HCT116 (cell line): ENCODE results near the gene MYOG. TPM values are rescaled to one million over a fixed set of nuclear protein-coding genes. Genes with fewer than 3 reads are reported as not detected.

Experiments
- ATAC-seq: fragments of 200-7000 bp; cut with Tn5 transposase; 2 replicates; pipeline ENCODE4 v1.9.1; 2020; ENCODE audit warnings: mild to moderate bottlenecking, moderate library complexity
- BruUV-seq: library from RNA; stranded (reverse); fragments of 400-500 nt; replicated peaks from 2 replicates; lab custom pipeline; 2021; lab: Mats Ljungman, UMichigan
- CTCF ChIA-PET: fragments of 300-600 bp; sonication (Branson Sonifier 250); formaldehyde crosslinking; loops from one replicate; lab custom pipeline; 2021; ENCODE audit warnings: antibody characterized with exemption; lab: Charles Lee
- POLR2A ChIA-PET: fragments of 300-600, 350-600 bp; sonication (Branson Sonifier 250); formaldehyde crosslinking; loops from one replicate; lab custom pipeline; 2021; ENCODE audit warnings: antibody characterized with exemption; lab: Charles Lee
- RAD21 ChIA-PET, 2 experiments: fragments of 300-600 bp; sonication (Branson Sonifier 250); formaldehyde crosslinking; loops; one replicate each; lab custom pipeline; 2023; ENCODE audit warnings: low total read pairs in 2 of 2; ENCODE audit not compliant: uncharacterized antibody in 2 of 2, unreplicated experiment in 2 of 2, low non-redundant PET in 1 of 2; lab: Charles Lee
- DNase-seq: peaks from one replicate; pipeline ENCODE4 v3.0.0-alpha.2; 2010; ENCODE audit warnings: low read depth, low spot score
- H2AFZ ChIP-seq: fragments of 200-600 bp; shearing (Covaris generic), sonication (generic); 2 replicates; pipeline ENCODE4 v1.6.1; 2017; ENCODE audit warnings: low read depth, mixed run types, mixed read lengths, antibody characterized with exemption, low read length; ENCODE audit not compliant: poor library complexity, severe bottlenecking
- H3K27ac ChIP-seq: 2 replicates; pipeline ENCODE4 v1.5.1; 2012; ENCODE audit warnings: low read depth, low read length
- H3K27me3 ChIP-seq: fragments of 200-600 bp; sonication (generic); 2 replicates; pipeline ENCODE4 v1.6.1; 2016; ENCODE audit warnings: mixed run types, low read length, mixed read lengths; ENCODE audit not compliant: insufficient read depth
- H3K36me3 ChIP-seq, 2 experiments: fragments of 200-500 bp in 1 of 2; fragments of 200-600 bp in 1 of 2; sonication (Bioruptor generic) in 1 of 2; sonication (generic) in 1 of 2; 2 replicates each; pipeline versions ENCODE4 v1.5.1 to v1.6.1; 2014 to 2016; ENCODE audit warnings: low read length in 2 of 2, inconsistent platforms in 1 of 2, mixed read lengths in 1 of 2, mixed run types in 1 of 2; ENCODE audit not compliant: insufficient read depth in 2 of 2, control insufficient read depth in 1 of 2
- H3K4me1 ChIP-seq, 2 experiments: fragments of 200-600 bp in 1 of 2; sonication (generic) in 1 of 2; 2 replicates each; pipeline versions ENCODE4 v1.5.1 to v1.6.1; 2012 to 2017; ENCODE audit warnings: low read length in 2 of 2, inconsistent platforms in 1 of 2, mild to moderate bottlenecking in 1 of 2, mixed read lengths in 1 of 2, mixed run types in 1 of 2, moderate library complexity in 1 of 2; ENCODE audit not compliant: insufficient read depth in 2 of 2, control insufficient read depth in 1 of 2
- H3K4me2 ChIP-seq: fragments of 200-600 bp; sonication (generic); 2 replicates; pipeline ENCODE4 v1.6.1; 2017; ENCODE audit warnings: mixed run types, low read length, mixed read lengths
- H3K4me3 ChIP-seq, 2 experiments: fragments of 200-600 bp in 1 of 2; sonication (generic) in 1 of 2; replicated peaks in 1 of 2; 2 replicates each; pipeline ENCODE4 v1.5.1; 2011 to 2016; ENCODE audit warnings: low read length in 2 of 2, control low read depth in 1 of 2, low read depth in 1 of 2, mild to moderate bottlenecking in 1 of 2, mixed read lengths in 1 of 2, mixed run types in 1 of 2
- H3K79me2 ChIP-seq: fragments of 200-600 bp; sonication (generic); 2 replicates; pipeline ENCODE4 v1.6.1; 2017; ENCODE audit warnings: mild to moderate bottlenecking, mixed run types, low read length, moderate library complexity, mixed read lengths; ENCODE audit not compliant: insufficient read depth
- H3K9ac ChIP-seq: fragments of 200-600 bp; sonication (generic); 2 replicates; pipeline ENCODE4 v1.6.1; 2016; ENCODE audit warnings: low read length, mixed read lengths
- H3K9me2 ChIP-seq: fragments of 200-600 bp; sonication (generic), shearing (Covaris generic); 2 replicates; pipeline ENCODE4 v1.6.1; 2017; ENCODE audit warnings: mixed run types, mild to moderate bottlenecking, moderate library complexity; ENCODE audit not compliant: insufficient read depth
- H3K9me3 ChIP-seq, 2 experiments: fragments of 200-500 bp in 1 of 2; fragments of 200-600 bp in 1 of 2; sonication (Bioruptor generic) in 1 of 2; sonication (generic) in 1 of 2; 2 replicates each; pipeline ENCODE4 v1.6.1; 2014 to 2017; ENCODE audit warnings: low read length in 2 of 2, mixed read lengths in 2 of 2, inconsistent platforms in 1 of 2, low read depth in 1 of 2, mild to moderate bottlenecking in 1 of 2, mixed run types in 1 of 2, moderate library complexity in 1 of 2; ENCODE audit not compliant: control insufficient read depth in 1 of 2, insufficient read depth in 1 of 2
- H4K20me1 ChIP-seq: fragments of 200-600 bp; sonication (generic), shearing (Covaris generic); 2 replicates; pipeline ENCODE4 v1.6.1; 2017; ENCODE audit warnings: mixed run types, mild to moderate bottlenecking, moderate library complexity; ENCODE audit not compliant: insufficient read depth
- CEBPB ChIP-seq: IDR thresholded peaks from 2 replicates; pipeline ENCODE4 v1.6.1; 2012; ENCODE audit warnings: low read depth
- ELF1 ChIP-seq: IDR thresholded peaks from 2 replicates; pipeline ENCODE4 v1.6.1; 2012; ENCODE audit warnings: low read depth, borderline replicate concordance
- FOSL1 ChIP-seq: IDR thresholded peaks from 2 replicates; pipeline ENCODE4 v1.6.1; 2012; ENCODE audit warnings: low read depth
- JUND ChIP-seq: IDR thresholded peaks from 2 replicates; pipeline ENCODE4 v1.6.1; 2012
- SP1 ChIP-seq: IDR thresholded peaks from 2 replicates; pipeline ENCODE4 v1.6.1; 2012; ENCODE audit warnings: low read depth
- intact Hi-C: fragments of 100-400 bp; cut with micrococcal nuclease; formaldehyde crosslinking; loops from 2 replicates; pipeline ENCODE4 v1.10.0; 2022
- total RNA-seq: library from RNA; stranded (reverse); gene quantifications from one replicate; pipeline ENCODE4 v1.2.1, GENCODE V29; 2021; ENCODE audit not compliant: unreplicated experiment
- TF ChIP-seq, protein P1 (sequence below): IDR thresholded peaks from 2 replicates; pipeline ENCODE4 v1.6.1; 2012
- TF ChIP-seq, protein P2 (sequence below): IDR thresholded peaks from 2 replicates; pipeline ENCODE4 v1.6.1; 2012

The MYOG gene
- total RNA-seq, 1 experiment from 2014 or later: not detected

- no peaks in the 10 kb centered on the region for H3K79me2 ChIP-seq
- no peak overlapping the region for H3K4me2 ChIP-seq
- H3K27me3 ChIP-seq: no peaks in the 10 kb centered on the region
- DNase-seq (no peak), ATAC-seq (no peak)
- no peak overlapping the region for H2AFZ ChIP-seq
- H3K4me1 ChIP-seq: peaks cover 0 to 6% of the 10 kb centered on the region in 2 experiments; a peak in 1 of 4 replicates
- no peaks in the 10 kb centered on the region for H3K9me2 ChIP-seq
- TF ChIP-seq JUND (peak; percentile 59), FOSL1 (peak; percentile 72), CEBPB (no peak), ELF1 (no peak), SP1 (no peak)
- TF ChIP-seq, protein P1, sequence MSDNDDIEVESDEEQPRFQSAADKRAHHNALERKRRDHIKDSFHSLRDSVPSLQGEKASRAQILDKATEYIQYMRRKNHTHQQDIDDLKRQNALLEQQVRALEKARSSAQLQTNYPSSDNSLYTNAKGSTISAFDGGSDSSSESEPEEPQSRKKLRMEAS: no peak
- no peak overlapping the region for H3K4me3 ChIP-seq
- no peak overlapping the region for H3K9ac ChIP-seq
- H3K9me3 ChIP-seq: peaks cover 13 to 14% of the 10 kb centered on the region in 2 experiments; a peak in 3 of 4 replicates
- ChIA-PET RAD21 (no interaction called here), POLR2A (no interaction called here), CTCF (no interaction called here)
- intact Hi-C loops: no loop called here
- H4K20me1 ChIP-seq: no peaks in the 10 kb centered on the region
- BruUV-seq: no TSS peak
- H3K27ac ChIP-seq: no peak overlapping the region
- no peaks in the 10 kb centered on the region for H3K36me3 ChIP-seq
These were observed 8.1 kb upstream of the MYOG start for GRCh38 chr1:203093754-203094410.

GRCh38 chr1:203091761-203092330 is 6.0 kb upstream of the MYOG start:
- H3K9me3 ChIP-seq: peaks cover 13 to 14% of the 10 kb centered on the region in 2 experiments; a peak in 3 of 4 replicates
- no peaks in the 10 kb centered on the region for H3K79me2 ChIP-seq
- peaks cover 0 to 6% of the 10 kb centered on the region in 2 experiments; a peak in 1 of 4 replicates for H3K4me1 ChIP-seq
- no peaks in the 10 kb centered on the region for H3K27me3 ChIP-seq
- BruUV-seq: no TSS peak
- H3K36me3 ChIP-seq: no peaks in the 10 kb centered on the region
- RAD21 ChIA-PET: no interaction called here
- no peaks in the 10 kb centered on the region for H4K20me1 ChIP-seq
- TF ChIP-seq, protein P1: no peak
- TF ChIP-seq, protein P2, sequence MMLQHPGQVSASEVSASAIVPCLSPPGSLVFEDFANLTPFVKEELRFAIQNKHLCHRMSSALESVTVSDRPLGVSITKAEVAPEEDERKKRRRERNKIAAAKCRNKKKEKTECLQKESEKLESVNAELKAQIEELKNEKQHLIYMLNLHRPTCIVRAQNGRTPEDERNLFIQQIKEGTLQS: no peak
- TF ChIP-seq CEBPB (no peak), JUND (no peak), FOSL1 (no peak)
- POLR2A ChIA-PET: no interaction called here
- DNase-seq: no peak
- no peak overlapping the region for H3K27ac ChIP-seq
- H3K4me3 ChIP-seq: no peak overlapping the region
- no peak overlapping the region for H2AFZ ChIP-seq
- intact Hi-C loops: no loop called here
- H3K9ac ChIP-seq: no peak overlapping the region
- no peaks in the 10 kb centered on the region for H3K9me2 ChIP-seq
- no peak for ATAC-seq
- H3K4me2 ChIP-seq: no peak overlapping the region
- CTCF ChIA-PET: no interaction called here
